ENCODE results near the gene CREM.
"Not testable (repeated sequence)": the region's sequence is repeated elsewhere in the genome, so short reads cannot be mapped to it uniquely, and the experiment has no call there.

The CREM gene

GRCh38 chr10:35195361-35196306 is 69.0 kb downstream of the CREM start:
- peak; percentile 96 for FAIRE-seq

GRCh38 chr10:35200487-35200886 is 73.8 kb downstream of the CREM start:
- FAIRE-seq = no peak

DNA sequence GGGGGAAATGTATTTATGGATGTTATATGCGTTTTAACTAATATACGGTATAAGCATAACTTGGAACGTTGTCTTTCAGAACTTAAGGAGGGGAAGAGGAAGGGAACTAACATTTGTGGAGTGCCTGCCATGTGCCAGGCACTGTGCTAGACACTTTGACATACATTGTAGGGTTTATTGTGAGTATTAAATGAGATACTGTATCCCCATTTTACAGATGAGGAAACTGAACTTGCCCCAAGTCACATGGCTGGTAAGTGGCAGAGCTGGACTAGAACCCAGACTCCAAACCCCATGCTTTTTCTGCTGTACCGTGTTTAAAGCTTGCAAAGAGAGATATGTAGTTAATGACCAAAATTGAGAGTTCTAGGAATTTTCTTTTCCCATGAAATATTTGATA is 74.6 kb downstream of the CREM start:
- no peak for FAIRE-seq

- no peak for FAIRE-seq
Observed at GRCh38 chr10:35202050-35202449, 75.4 kb downstream of the CREM start.

DNA sequence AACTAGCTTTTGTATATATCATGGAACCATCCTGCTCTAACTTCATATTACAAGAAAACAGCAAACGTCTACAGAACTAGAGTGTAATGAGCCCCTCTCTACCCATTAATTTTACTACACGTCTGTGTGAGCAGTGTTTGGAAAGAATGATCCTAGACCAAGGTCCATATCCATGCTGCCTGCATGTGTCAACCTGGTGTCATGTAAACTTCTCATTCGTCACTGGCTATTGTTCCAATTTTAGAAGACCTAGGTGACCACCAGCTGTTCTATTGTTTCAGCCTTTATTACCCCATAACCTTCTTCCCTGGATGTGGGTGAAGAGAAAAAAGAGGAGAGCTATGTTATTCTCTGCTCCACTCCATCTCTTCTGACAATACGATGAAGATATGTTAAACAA is 77.1 kb downstream of the CREM start:
- FAIRE-seq = peak; percentile 32

GRCh38 chr10:35204650-35205319 is 78.1 kb downstream of the CREM start:
- peak; percentile 43 for FAIRE-seq

DNA sequence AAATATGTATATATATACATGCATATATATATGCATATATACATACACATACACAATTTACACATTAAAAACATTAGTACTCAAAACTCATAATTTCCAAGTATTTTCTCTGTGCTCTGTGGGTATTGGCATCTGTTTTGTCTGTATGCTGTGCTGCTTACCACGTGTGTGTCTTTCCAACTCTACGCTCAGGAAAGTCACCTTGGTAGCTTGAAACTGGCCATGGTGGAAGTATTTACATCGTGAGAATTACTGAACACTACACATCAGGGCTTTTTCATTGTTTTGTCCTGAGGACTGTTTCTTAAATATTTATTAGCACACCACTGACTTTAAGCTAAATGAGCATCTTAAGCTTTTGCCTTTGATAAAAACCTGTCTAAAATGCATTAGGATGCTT is 79.6 kb downstream of the CREM start:
- FAIRE-seq = no peak

GRCh38 chr10:35208536-35208935 is 81.9 kb downstream of the CREM start:
- no peak for FAIRE-seq

DNA sequence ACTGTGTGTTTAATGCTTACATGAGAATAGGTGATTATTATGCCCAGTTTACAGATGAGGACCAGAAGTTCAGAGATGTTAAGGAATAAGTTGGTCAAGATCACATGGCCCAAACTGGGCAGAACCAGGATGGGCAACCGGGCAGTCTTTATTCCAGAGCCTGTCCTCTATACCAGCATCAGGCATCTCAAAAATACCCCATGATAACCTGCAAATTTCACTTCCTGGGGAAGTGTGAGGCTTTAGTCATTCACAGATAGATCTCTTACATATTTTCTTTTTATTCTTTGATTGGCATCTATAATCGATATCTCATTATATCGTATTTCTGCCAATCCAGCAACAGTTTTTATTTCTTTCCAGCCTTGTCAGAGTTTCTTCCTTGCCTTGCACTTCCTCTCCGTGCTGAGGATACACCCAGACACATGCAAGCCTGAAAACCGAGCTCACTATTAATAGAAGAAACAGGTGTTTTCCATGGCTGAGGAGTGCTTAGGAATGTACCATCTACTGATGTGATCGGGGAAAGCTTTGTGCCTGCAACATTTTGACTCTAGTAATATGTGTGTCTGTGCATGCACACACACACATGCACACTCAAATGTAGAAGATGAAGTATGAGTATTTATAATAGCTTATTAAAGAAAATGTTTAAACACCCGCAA is 82.4 kb downstream of the CREM start:
- FAIRE-seq = no peak

- no peak for FAIRE-seq
Observed at GRCh38 chr10:35210961-35211360, 84.3 kb downstream of the CREM start.

DNA sequence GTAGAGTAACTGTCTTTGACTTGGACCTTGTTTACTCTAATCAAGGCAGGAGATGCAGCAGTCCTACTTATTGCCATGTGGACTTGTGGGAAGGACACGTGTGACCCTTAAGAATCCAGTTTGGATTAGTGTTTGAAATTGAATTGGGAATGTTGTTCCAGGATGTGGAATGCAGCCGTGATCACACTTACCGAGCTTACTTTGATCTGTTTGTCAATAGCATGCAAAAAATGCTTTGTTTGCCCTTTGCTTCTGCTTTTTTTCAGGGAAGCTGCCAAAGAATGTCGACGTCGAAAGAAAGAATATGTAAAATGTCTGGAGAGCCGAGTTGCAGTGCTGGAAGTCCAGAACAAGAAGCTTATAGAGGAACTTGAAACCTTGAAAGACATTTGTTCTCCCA is 84.7 kb downstream of the CREM start:
- no peak for FAIRE-seq

DNA sequence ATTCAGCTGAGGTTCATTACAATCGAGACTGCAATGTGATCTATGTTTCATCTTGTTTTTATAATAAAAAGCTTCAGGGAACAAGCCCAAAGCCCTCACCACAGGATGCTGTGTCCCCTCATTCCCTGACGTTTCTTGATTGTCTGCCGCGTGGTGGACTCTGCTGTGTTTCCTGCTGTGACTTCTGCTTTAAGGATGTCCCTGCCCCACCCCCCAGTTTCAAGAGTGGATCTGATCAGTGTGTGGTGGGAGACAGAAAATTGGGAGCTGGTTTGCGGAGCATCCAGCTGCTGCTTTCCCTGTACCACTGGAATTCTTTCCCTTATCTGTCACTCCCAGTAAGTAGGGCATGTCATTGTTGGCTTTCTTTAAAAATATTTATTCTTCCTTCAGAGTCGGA is 86.2 kb downstream of the CREM start:
- no peak for FAIRE-seq

DNA sequence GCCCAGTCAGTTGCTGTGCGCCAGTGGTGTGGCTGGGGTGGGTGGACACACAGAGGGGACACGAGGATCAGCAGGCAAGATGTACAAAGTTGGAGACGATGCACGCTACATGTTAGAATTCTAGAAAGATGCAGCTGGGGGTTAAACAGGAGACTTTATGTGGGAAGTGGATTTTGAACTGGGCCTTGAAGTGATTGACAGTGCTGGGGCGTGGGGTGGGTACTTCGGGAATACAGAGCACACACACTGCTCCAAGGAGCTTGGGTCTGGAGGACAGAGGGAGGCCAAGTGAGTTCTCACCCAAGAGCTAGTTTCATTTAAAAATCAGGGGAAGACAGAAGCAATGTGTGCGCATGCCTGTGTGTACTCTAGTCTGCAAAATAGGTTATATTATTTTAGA is 87.1 kb downstream of the CREM start:
- no peak for FAIRE-seq

- no peak for FAIRE-seq
Observed at GRCh38 chr10:35214607-35215020, 88.0 kb downstream of the CREM start.

DNA sequence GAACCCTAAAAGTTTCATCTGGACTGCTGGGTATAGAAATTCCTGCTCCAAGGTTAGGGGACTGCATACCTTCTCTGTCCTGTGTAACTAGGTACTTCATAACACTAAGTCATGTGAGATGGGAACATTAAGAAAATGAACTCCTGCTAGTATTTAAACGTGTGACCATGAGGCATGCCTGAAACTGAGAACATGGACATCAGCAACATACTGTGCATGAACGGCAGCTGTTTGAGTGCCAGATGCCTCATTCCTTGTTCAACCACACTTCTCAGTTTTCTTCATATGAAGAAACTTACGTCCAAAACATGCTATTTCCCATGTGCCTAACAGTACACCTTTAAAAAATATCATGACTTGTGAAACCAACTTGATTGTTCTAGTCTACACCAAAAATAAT is 88.5 kb downstream of the CREM start:
- no peak for FAIRE-seq

GRCh38 chr10:35216303-35216905 is 89.8 kb downstream of the CREM start:
- no peak for FAIRE-seq

DNA sequence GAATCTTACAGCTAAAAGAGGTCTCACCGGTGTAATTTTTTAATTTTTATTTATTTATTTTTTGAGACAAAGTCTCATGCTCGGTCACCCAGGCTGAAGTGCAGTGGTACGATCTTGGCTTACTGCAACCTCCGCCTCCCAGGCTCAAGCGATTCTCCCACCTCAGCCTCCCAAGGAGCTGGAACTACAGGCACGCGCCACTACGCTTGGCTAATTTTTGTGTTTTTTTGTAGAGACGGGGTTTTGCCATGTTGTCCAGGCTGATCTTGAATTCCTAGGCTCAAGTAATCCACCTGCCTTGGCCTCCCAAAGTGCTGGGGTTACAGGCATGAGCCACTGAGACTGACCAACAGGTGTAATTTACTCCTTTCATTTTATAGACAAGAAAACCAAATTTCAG is 90.3 kb downstream of the CREM start:
- not testable (repeated sequence) for FAIRE-seq

DNA sequence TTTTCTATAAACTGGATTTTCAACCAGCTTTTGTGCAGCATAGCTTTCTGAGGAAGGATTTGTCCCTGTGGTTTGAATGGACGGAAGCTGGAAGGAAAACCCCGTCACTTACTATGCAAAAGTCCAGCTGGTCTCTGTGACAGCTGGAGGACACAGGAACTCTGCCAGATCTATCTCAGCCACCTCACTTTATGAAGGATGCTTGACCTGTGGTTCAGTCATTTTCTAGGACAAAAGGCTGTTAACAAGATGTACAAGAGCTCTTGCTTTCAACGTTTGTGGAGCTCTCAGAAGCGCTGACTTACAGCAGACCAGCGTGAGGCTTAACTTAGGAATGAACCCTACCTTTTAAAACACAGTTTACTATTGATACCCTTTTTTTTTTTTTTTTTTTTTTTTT is 90.8 kb downstream of the CREM start:
- no peak for FAIRE-seq

GRCh38 chr10:35218339-35218955 is 91.8 kb downstream of the CREM start:
- FAIRE-seq = peak; percentile 91

DNA sequence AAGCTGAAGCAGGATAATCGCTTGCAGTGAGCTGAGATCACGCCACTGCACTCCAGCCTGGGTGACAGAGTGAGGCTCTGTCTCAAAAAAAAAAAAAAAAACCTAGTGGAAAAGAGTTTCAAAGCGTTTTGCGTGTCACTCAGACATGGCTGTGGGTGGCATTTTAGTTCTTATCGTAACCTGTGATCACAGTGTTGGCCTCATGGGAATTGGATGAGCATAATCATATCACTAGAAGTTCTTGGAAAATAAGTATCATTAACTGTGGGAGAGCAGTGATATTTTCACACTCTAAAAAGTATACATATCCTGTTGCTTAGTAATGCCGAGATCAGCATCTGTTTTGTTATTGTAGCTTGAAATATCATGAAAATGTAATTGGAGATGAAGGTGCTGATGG is 92.6 kb downstream of the CREM start:
- FAIRE-seq = no peak

DNA sequence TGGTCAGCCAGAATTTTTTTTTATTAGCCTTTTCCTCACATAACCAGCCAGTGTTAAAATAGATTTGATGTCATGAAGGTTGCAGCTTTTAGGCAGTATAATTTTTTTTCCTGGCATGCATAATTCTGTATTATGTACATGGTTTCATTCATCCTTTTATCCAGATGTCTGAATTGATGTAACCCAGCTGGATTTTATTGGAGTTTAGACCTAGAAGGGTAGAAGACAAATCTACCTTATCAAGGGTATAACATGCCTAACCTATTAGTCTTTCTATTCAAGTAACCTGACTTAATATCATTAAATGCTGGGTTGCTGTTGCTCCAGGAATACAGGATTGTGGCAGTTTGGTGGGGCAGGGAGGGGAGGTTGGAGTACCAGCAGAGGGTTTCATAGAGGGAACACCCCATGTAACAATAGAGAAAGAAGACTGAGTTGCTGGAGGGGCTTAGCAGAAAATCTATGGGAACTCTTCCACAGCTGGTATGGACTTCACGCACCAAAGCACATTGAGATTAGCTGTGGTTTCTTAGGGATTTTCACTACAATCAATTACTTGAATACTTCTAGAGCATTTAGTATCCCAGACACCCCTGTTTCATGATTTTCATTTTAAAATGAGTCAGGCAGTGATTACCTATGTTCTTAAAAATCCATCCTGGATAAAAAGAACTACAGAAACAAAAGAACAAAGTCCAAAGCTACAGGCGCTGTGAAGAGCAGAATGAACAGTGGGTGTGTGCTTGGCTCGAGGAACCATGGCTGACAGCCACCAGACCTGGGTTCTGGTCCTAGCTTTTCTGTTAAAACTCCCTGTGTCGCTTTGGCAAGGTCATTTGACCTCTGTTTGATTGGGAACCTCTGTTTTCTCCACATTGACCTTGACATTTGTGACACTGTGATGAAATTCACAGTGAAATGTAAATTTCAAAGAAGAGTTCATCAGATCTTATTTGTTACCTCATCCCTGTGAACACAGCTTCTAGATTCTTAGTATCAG is 93.5 kb downstream of the CREM start:
- peak; percentile 17 for FAIRE-seq

DNA sequence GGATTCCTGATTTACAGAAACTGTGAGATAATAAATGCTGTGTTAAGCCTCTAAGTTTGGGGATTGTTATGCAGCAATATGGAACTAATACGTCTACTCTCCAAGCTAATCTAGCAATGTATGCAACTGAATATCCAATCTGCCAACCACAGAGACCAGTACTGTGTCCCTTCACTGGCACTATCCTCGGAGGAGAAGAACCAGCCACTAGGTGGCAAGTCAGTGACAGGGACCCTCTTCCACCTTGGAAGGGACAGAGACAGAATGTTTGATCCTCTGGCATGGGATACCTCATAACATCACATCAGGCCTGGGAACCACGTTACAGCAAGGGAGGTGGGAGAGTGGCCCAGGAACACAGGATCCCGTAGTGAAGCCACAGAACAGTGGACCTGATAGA is 96.4 kb downstream of the CREM start:
- no peak for FAIRE-seq

Measured in TTC549 (cell line).